CD14-positive monocyte (primary cell): ENCODE results near the gene S100A14. TPM values are rescaled to one million over a fixed set of nuclear protein-coding genes. Genes with fewer than 3 reads are reported as not detected.
"Not testable (repeated sequence)": the region's sequence is repeated elsewhere in the genome, so short reads cannot be mapped to it uniquely, and the experiment has no call there.

Experiments used
- DNase-seq, 3 donors: peaks; one replicate each; pipeline ENCODE4 v3.0.0-alpha.2; 2011 to 2022
- H2AFZ ChIP-seq: 2 replicates; pipeline ENCODE4 v1.6.0; 2012; ENCODE audit warnings: mild to moderate bottlenecking, low read depth, low read length, inconsistent platforms; ENCODE audit not compliant: insufficient read depth, poor library complexity, severe bottlenecking
- H3K27ac ChIP-seq, 2 donors: 1 replicate in 1 of 2; 2 replicates in 1 of 2; pipeline ENCODE4 v1.5.1; 2012 to 2013; ENCODE audit warnings: low read length in 2 of 2, control low read depth in 1 of 2, inconsistent platforms in 1 of 2, low read depth in 1 of 2, mild to moderate bottlenecking in 1 of 2
- H3K27me3 ChIP-seq, 2 donors: one replicate each; pipeline versions ENCODE4 v1.6.0 to v1.6.1; 2011 to 2013; ENCODE audit warnings: low read length in 2 of 2; ENCODE audit not compliant: control insufficient read depth in 2 of 2, insufficient read depth in 2 of 2
- H3K36me3 ChIP-seq, 2 donors: replicated peaks in 1 of 2; 1 replicate in 1 of 2; 2 replicates in 1 of 2; pipeline versions ENCODE4 v1.5.1 to v1.6.1; 2012 to 2013; ENCODE audit warnings: low read length in 2 of 2, control low read depth in 1 of 2, inconsistent platforms in 1 of 2, mild to moderate bottlenecking in 1 of 2; ENCODE audit not compliant: insufficient read depth in 2 of 2, control insufficient read depth in 1 of 2
- H3K4me1 ChIP-seq, 2 donors: 1 replicate in 1 of 2; 2 replicates in 1 of 2; pipeline versions ENCODE4 v1.5.1 to v1.6.1; 2012 to 2013; ENCODE audit warnings: low read length in 2 of 2, control low read depth in 1 of 2, inconsistent platforms in 1 of 2, mild to moderate bottlenecking in 1 of 2, moderate library complexity in 1 of 2; ENCODE audit not compliant: insufficient read depth in 2 of 2, control insufficient read depth in 1 of 2
- H3K4me2 ChIP-seq: replicated peaks from 2 replicates; pipeline ENCODE3; 2012; ENCODE audit warnings: low read length, moderate library complexity, mild to moderate bottlenecking; ENCODE audit not compliant: poor library complexity, severe bottlenecking; ENCODE audit errors: extremely low read depth
- H3K4me3 ChIP-seq, 3 experiments: fragments of 200-600 bp in 1 of 3; sonication (generic) in 1 of 3; replicated peaks in 1 of 3; 1 replicate in 2 of 3; 2 replicates in 1 of 3; pipeline ENCODE4 v1.5.1; 2011 to 2013; ENCODE audit warnings: low read length in 3 of 3, mild to moderate bottlenecking in 3 of 3, control low read depth in 2 of 3, low read depth in 2 of 3, inconsistent platforms in 1 of 3, moderate library complexity in 1 of 3
- H3K79me2 ChIP-seq: 2 replicates; pipeline ENCODE4 v1.6.0; 2012; ENCODE audit warnings: mild to moderate bottlenecking, control low read depth, inconsistent platforms, low read length, moderate library complexity; ENCODE audit not compliant: insufficient read depth
- H3K9ac ChIP-seq: 2 replicates; pipeline ENCODE4 v1.6.0; 2017; ENCODE audit warnings: low read length, mild to moderate bottlenecking; ENCODE audit not compliant: insufficient read depth, poor library complexity, severe bottlenecking
- H3K9me3 ChIP-seq, 2 donors: replicated peaks in 1 of 2; 1 replicate in 1 of 2; 2 replicates in 1 of 2; pipeline versions ENCODE4 v1.5.1 to v1.6.1; 2012 to 2013; ENCODE audit warnings: low read length in 2 of 2, control low read depth in 1 of 2; ENCODE audit not compliant: control insufficient read depth in 1 of 2, insufficient read depth in 1 of 2
- H4K20me1 ChIP-seq: 2 replicates; pipeline ENCODE4 v1.6.0; 2012; ENCODE audit warnings: mild to moderate bottlenecking, low read length, control low read depth, moderate library complexity; ENCODE audit not compliant: insufficient read depth
- H3K27ac Mint-ChIP-seq, 7 donors: one replicate each; pipeline ENCODE4 v1.8.0; 2020; ENCODE audit warnings: mild to moderate bottlenecking in 7 of 7, mixed read lengths in 7 of 7, moderate library complexity in 6 of 7, inconsistent platforms in 2 of 7
- H3K27me3 Mint-ChIP-seq, 3 donors: one replicate each; pipeline ENCODE4 v1.8.0; 2021 to 2022; ENCODE audit warnings: low read depth in 3 of 3, mild to moderate bottlenecking in 3 of 3, mixed read lengths in 3 of 3, moderate library complexity in 3 of 3, inconsistent platforms in 1 of 3
- H3K36me3 Mint-ChIP-seq, 2 donors: one replicate each; pipeline ENCODE4 v1.8.0; 2020; ENCODE audit warnings: mixed read lengths in 2 of 2, inconsistent platforms in 1 of 2, mild to moderate bottlenecking in 1 of 2
- H3K4me1 Mint-ChIP-seq: one replicate; pipeline ENCODE4 v1.8.0; 2020; ENCODE audit warnings: mild to moderate bottlenecking, mixed read lengths
- H3K4me3 Mint-ChIP-seq, 2 donors: one replicate each; pipeline ENCODE4 v1.8.0; 2020; ENCODE audit warnings: mild to moderate bottlenecking in 2 of 2, mixed read lengths in 2 of 2, moderate library complexity in 1 of 2
- H3K9me3 Mint-ChIP-seq, 7 donors: one replicate each; pipeline ENCODE4 v1.8.0; 2020 to 2022; ENCODE audit warnings: mixed read lengths in 7 of 7, mild to moderate bottlenecking in 6 of 7, moderate library complexity in 6 of 7, inconsistent platforms in 2 of 7
- CTCF ChIP-seq: fragments of 200-600 bp; IDR thresholded peaks from one replicate; pipeline ENCODE4 v1.8.0; 2022; ENCODE audit warnings: antibody characterized with exemption, mild to moderate bottlenecking
- WGBS: methylation state at CpG from one replicate; pipeline ENCODE4 v1.1.5; 2013; ENCODE audit warnings: missing lambda C conversion rate; ENCODE audit not compliant: insufficient coverage; 5-methylcytosine and 5-hydroxymethylcytosine counted together
- intact Hi-C, 2 donors: fragments of 100-400 bp; cut with micrococcal nuclease; formaldehyde crosslinking; loops; one replicate each; pipeline versions ENCODE4 v1.15.0 to v1.15.1; 2023
- polyA plus RNA-seq, 3 donors: library from polyadenylated mRNA; depleted of rRNA in 1 of 3; unstranded in 2 of 3; stranded (reverse) in 1 of 3; fragments of 300-500 nt in 2 of 3; fragments of >200 nt in 1 of 3; fragmentation: Illumina TruSeq in 2 of 3; gene quantifications; 1 replicate in 2 of 3; 2 replicates in 1 of 3; pipeline ENCODE4 v1.2.3, GENCODE V29; 2012 to 2021

Gene S100A14
- polyA plus RNA-seq, 3 donors = 0.08 TPM; not detected in 2

GRCh38 chr1:153577138-153577537 is 39.0 kb downstream of the S100A14 start:
- peak overlapping the region in 3 of 7 donors; percentile 12 to 49 (median 21) for H3K27ac Mint-ChIP-seq
- peaks cover 1 to 7% (median 2%) of the 10 kb centered on the region in 3 donors for H3K27me3 Mint-ChIP-seq
- H3K4me1 ChIP-seq = peaks cover 25 to 29% of the 10 kb centered on the region in 2 donors
- H4K20me1 ChIP-seq = no peaks in the 10 kb centered on the region
- no peaks in the 10 kb centered on the region for H3K27me3 ChIP-seq
- H3K4me2 ChIP-seq = no peak overlapping the region
- H3K9me3 Mint-ChIP-seq = peaks cover 0 to 3% (median 0%) of the 10 kb centered on the region in 7 donors
- no peak overlapping the region for H3K27ac ChIP-seq
- H3K79me2 ChIP-seq = no peaks in the 10 kb centered on the region
- H3K36me3 ChIP-seq = no peaks in the 10 kb centered on the region
- DNase-seq = peak in 1 of 3 donors; percentile 24
- H3K4me3 Mint-ChIP-seq = peak overlapping the region in 1 of 2 donors; percentile 40
- peaks cover 30% of the 10 kb centered on the region for H3K4me1 Mint-ChIP-seq
- 0% methylated on average over 1 of the region's 4 CpGs for WGBS
- no peaks in the 10 kb centered on the region for H3K9me3 ChIP-seq
- TF ChIP-seq CTCF = no peak
- no peak overlapping the region for H2AFZ ChIP-seq
- H3K4me3 ChIP-seq = no peak overlapping the region
- intact Hi-C loops = loop anchor here (10.0 kb wide), 2 partner anchors 48 to 212 kb away; partner anchors contain the start of genes S100A1 (in 1 of the 2) and S100A13 (in 1 of the 2)
- H3K9ac ChIP-seq = no peak overlapping the region
- H3K36me3 Mint-ChIP-seq = no peaks in the 10 kb centered on the region

- H3K4me1 ChIP-seq = peaks cover 31 to 35% of the 10 kb centered on the region in 2 donors
- not testable (repeated sequence) for DNase-seq, H3K4me3 Mint-ChIP-seq, H4K20me1 ChIP-seq, H3K36me3 Mint-ChIP-seq, H3K9ac ChIP-seq, H3K36me3 ChIP-seq, H3K4me2 ChIP-seq, H3K27ac Mint-ChIP-seq, H3K27me3 ChIP-seq, H3K9me3 ChIP-seq, H2AFZ ChIP-seq, H3K9me3 Mint-ChIP-seq, H3K27ac ChIP-seq, H3K4me3 ChIP-seq, H3K79me2 ChIP-seq
- peaks cover 2 to 11% (median 3%) of the 10 kb centered on the region in 3 donors for H3K27me3 Mint-ChIP-seq
- intact Hi-C loops = loop anchor here (10.0 kb wide), 2 partner anchors 49 to 211 kb away; partner anchors contain the start of genes S100A1 (in 1 of the 2) and S100A13 (in 1 of the 2)
- no CpG with 5 or more reads among the region's 10 CpGs for WGBS
- peaks cover 37% of the 10 kb centered on the region for H3K4me1 Mint-ChIP-seq
These were observed 40.6 kb downstream of the S100A14 start for GRCh38 chr1:153575497-153575896.

GRCh38 chr1:153575081-153575491 is 41.0 kb downstream of the S100A14 start:
- not testable (repeated sequence) for H3K79me2 ChIP-seq, H3K27ac Mint-ChIP-seq, DNase-seq, H3K4me2 ChIP-seq, H2AFZ ChIP-seq, H3K4me3 ChIP-seq, H4K20me1 ChIP-seq, H3K9me3 ChIP-seq, H3K36me3 ChIP-seq, H3K9me3 Mint-ChIP-seq, H3K9ac ChIP-seq, H3K4me3 Mint-ChIP-seq, H3K27me3 ChIP-seq, H3K36me3 Mint-ChIP-seq, H3K27ac ChIP-seq
- H3K4me1 ChIP-seq = peaks cover 31 to 35% of the 10 kb centered on the region in 2 donors
- WGBS = 92% methylated on average over 16 of the region's 35 CpGs
- Mint-ChIP-seq H3K27me3 (peaks cover 2 to 13% (median 3%) of the 10 kb centered on the region in 3 donors), H3K4me1 (peaks cover 37% of the 10 kb centered on the region)
- intact Hi-C loops = loop anchor here (10.0 kb wide), 2 partner anchors 50 to 210 kb away; partner anchors contain the start of genes S100A1 (in 1 of the 2) and S100A13 (in 1 of the 2)
